H9 (cell line): ENCODE results near the gene CCL25. TPM values are rescaled to one million over a fixed set of nuclear protein-coding genes. Genes with fewer than 3 reads are reported as not detected.

Source experiments
- DNase-seq: peaks from one replicate; pipeline ENCODE4 v3.0.0-alpha.2; 2017
- H2AFZ ChIP-seq: one replicate; pipeline ENCODE4 v1.6.1; 2013; ENCODE audit warnings: mild to moderate bottlenecking, low read length, control low read depth, moderate library complexity
- H2AK5ac ChIP-seq: 2 replicates; pipeline ENCODE4 v1.6.1; 2013; ENCODE audit warnings: low read length, control low read depth, mixed read lengths; ENCODE audit not compliant: insufficient read length
- H2BK120ac ChIP-seq: one replicate; pipeline ENCODE4 v1.6.1; 2013; ENCODE audit warnings: low read depth, mild to moderate bottlenecking, low read length, control low read depth, inconsistent platforms; ENCODE audit not compliant: poor library complexity, severe bottlenecking
- H2BK12ac ChIP-seq: 2 replicates; pipeline ENCODE4 v1.6.1; 2013; ENCODE audit warnings: low read length, control low read depth, mixed read lengths, low read depth; ENCODE audit not compliant: insufficient read length
- H2BK15ac ChIP-seq: 2 replicates; pipeline ENCODE4 v1.6.1; 2013; ENCODE audit warnings: low read depth, low read length, control low read depth
- H2BK20ac ChIP-seq: one replicate; pipeline ENCODE4 v1.6.1; 2013; ENCODE audit warnings: low read depth, mild to moderate bottlenecking, low read length, control low read depth, inconsistent platforms; ENCODE audit not compliant: poor library complexity, severe bottlenecking
- H2BK5ac ChIP-seq: 2 replicates; pipeline ENCODE4 v1.6.1; 2013; ENCODE audit warnings: low read length, control low read depth, mixed read lengths; ENCODE audit not compliant: insufficient read length
- H3K14ac ChIP-seq: 2 replicates; pipeline ENCODE4 v1.6.1; 2013; ENCODE audit warnings: low read length, control low read depth; ENCODE audit not compliant: insufficient read depth
- H3K18ac ChIP-seq: 2 replicates; pipeline ENCODE4 v1.6.1; 2013; ENCODE audit warnings: low read depth, mild to moderate bottlenecking, mixed read lengths, low read length, control low read depth; ENCODE audit not compliant: insufficient read length
- H3K23ac ChIP-seq: 2 replicates; pipeline ENCODE4 v1.6.1; 2013; ENCODE audit warnings: low read length, control low read depth, mixed read lengths, low read depth; ENCODE audit not compliant: insufficient read length
- H3K23me2 ChIP-seq: 2 replicates; pipeline ENCODE4 v1.6.1; 2013; ENCODE audit warnings: low read depth, mild to moderate bottlenecking, mixed read lengths, low read length, control low read depth; ENCODE audit not compliant: insufficient read length, poor library complexity, severe bottlenecking
- H3K27ac ChIP-seq: 2 replicates; pipeline ENCODE4 v1.5.1; 2013; ENCODE audit warnings: low read length, control low read depth, mixed read lengths, low read depth; ENCODE audit not compliant: insufficient read length
- H3K27me3 ChIP-seq: 2 replicates; pipeline ENCODE4 v1.6.1; 2013; ENCODE audit warnings: low read length, control low read depth, inconsistent platforms; ENCODE audit not compliant: insufficient read depth
- H3K4ac ChIP-seq: 2 replicates; pipeline ENCODE4 v1.6.1; 2013; ENCODE audit warnings: low read depth, mild to moderate bottlenecking, control low read depth, inconsistent platforms, low read length, moderate library complexity
- H3K4me1 ChIP-seq: 2 replicates; pipeline ENCODE4 v1.6.1; 2013; ENCODE audit warnings: low read length, control low read depth, inconsistent platforms; ENCODE audit not compliant: insufficient read depth
- H3K4me2 ChIP-seq: 2 replicates; pipeline ENCODE4 v1.6.1; 2013; ENCODE audit warnings: low read length, control low read depth, mixed read lengths; ENCODE audit not compliant: insufficient read length, insufficient read depth
- H3K56ac ChIP-seq: 2 replicates; pipeline ENCODE4 v1.6.1; 2013; ENCODE audit warnings: low read depth, mild to moderate bottlenecking, mixed read lengths, low read length, control low read depth; ENCODE audit not compliant: insufficient read length
- H3K79me1 ChIP-seq: 2 replicates; pipeline ENCODE4 v1.6.1; 2013; ENCODE audit warnings: low read depth, mild to moderate bottlenecking, moderate library complexity, low read length, control low read depth, inconsistent platforms; ENCODE audit not compliant: insufficient read depth, poor library complexity, severe bottlenecking
- H3K79me2 ChIP-seq: 2 replicates; pipeline ENCODE4 v1.6.1; 2013; ENCODE audit warnings: low read length, control low read depth, inconsistent platforms; ENCODE audit not compliant: insufficient read depth
- H3K9ac ChIP-seq: 2 replicates; pipeline ENCODE4 v1.6.1; 2013; ENCODE audit warnings: low read length, control low read depth, mixed read lengths; ENCODE audit not compliant: insufficient read length; ENCODE audit errors: extremely low read depth
- H3K9me3 ChIP-seq: one replicate; pipeline ENCODE4 v1.6.1; 2013; ENCODE audit warnings: low read depth, low read length, inconsistent platforms; ENCODE audit not compliant: control insufficient read depth
- H3T11ph ChIP-seq: one replicate; pipeline ENCODE4 v1.6.1; 2013; ENCODE audit warnings: mild to moderate bottlenecking, low read length, control low read depth, inconsistent platforms
- H4K20me1 ChIP-seq: one replicate; pipeline ENCODE4 v1.6.1; 2013; ENCODE audit not compliant: control insufficient read depth, insufficient read length, insufficient read depth
- H4K5ac ChIP-seq: 2 replicates; pipeline ENCODE4 v1.6.1; 2013; ENCODE audit warnings: low read depth, mild to moderate bottlenecking, mixed read lengths, low read length, control low read depth; ENCODE audit not compliant: insufficient read length
- H4K8ac ChIP-seq: replicated peaks from 2 replicates; pipeline ENCODE4 v1.6.1; 2013; ENCODE audit warnings: low read length, control low read depth, mixed read lengths, low read depth; ENCODE audit not compliant: insufficient read length
- H4K91ac ChIP-seq: 2 replicates; pipeline ENCODE4 v1.6.1; 2013; ENCODE audit warnings: low read depth, mild to moderate bottlenecking, moderate library complexity, mixed read lengths, low read length, control low read depth; ENCODE audit not compliant: insufficient read length
- H3K27ac Mint-ChIP-seq, 3 experiments: 2 replicates in 2 of 3; 3 replicates in 1 of 3; pipeline ENCODE4 v1.8.0; 2020 to 2021; ENCODE audit warnings: mixed read lengths in 3 of 3, mild to moderate bottlenecking in 1 of 3, moderate library complexity in 1 of 3
- H3K27me3 Mint-ChIP-seq: 2 replicates; pipeline ENCODE4 v1.8.0; 2021; ENCODE audit warnings: low read depth, mild to moderate bottlenecking, moderate library complexity, mixed read lengths
- H3K36me3 Mint-ChIP-seq, 3 experiments: 2 replicates in 2 of 3; 3 replicates in 1 of 3; pipeline ENCODE4 v1.8.0; 2020 to 2021; ENCODE audit warnings: low read depth in 3 of 3, mixed read lengths in 3 of 3; ENCODE audit not compliant: insufficient read depth in 1 of 3
- H3K4me1 Mint-ChIP-seq, 2 experiments: 2 replicates each; pipeline ENCODE4 v1.8.0; 2020; ENCODE audit warnings: mixed read lengths in 2 of 2
- H3K4me3 Mint-ChIP-seq, 2 experiments: 2 replicates in 1 of 2; 3 replicates in 1 of 2; pipeline ENCODE4 v1.8.0; 2020 to 2021; ENCODE audit warnings: mild to moderate bottlenecking in 2 of 2, mixed read lengths in 2 of 2, moderate library complexity in 1 of 2
- H3K9me3 Mint-ChIP-seq, 2 experiments: 2 replicates in 1 of 2; 3 replicates in 1 of 2; pipeline ENCODE4 v1.8.0; 2020; ENCODE audit warnings: mild to moderate bottlenecking in 2 of 2, mixed read lengths in 2 of 2, moderate library complexity in 1 of 2
- CTCF ChIP-seq: fragments of 200-600 bp; sonication (generic); conservative IDR thresholded peaks from 3 replicates; pipeline ENCODE4 v1.8.0; 2021; ENCODE audit warnings: antibody characterized with exemption, mild to moderate bottlenecking
- WGBS: extraction: QIAGEN DNeasy Blood & Tissue Kit; methylation state at CpG from one replicate; pipeline ENCODE4 v1.1.7; 2013; ENCODE audit warnings: missing lambda C conversion rate, low lambda C conversion rate, mixed read lengths; ENCODE audit not compliant: insufficient read length; ENCODE audit errors: extremely low coverage; 5-methylcytosine and 5-hydroxymethylcytosine counted together
- total RNA-seq: library from RNA; stranded (reverse); gene quantifications from 2 replicates; pipeline ENCODE4 v1.2.1, GENCODE V29; 2021

The CCL25 gene
- total RNA-seq, 1 experiment from 2014 or later, result not detected

GRCh38 chr19:8065875-8066261, 13.3 kb downstream of the CCL25 start:
- TF ChIP-seq CTCF, result no peak
- H4K5ac ChIP-seq, result no peak overlapping the region
- H3K9me3 Mint-ChIP-seq, result peaks cover 13% of the 10 kb centered on the region in 2 experiments

More at GRCh38 chr19:8065875-8066261, 13.3 kb downstream of the CCL25 start:
- Histone ChIP-seq H3K79me1 (no peaks in the 10 kb centered on the region), H4K8ac (no peak overlapping the region), H3K14ac (no peak overlapping the region), H3K23me2 (no peaks in the 10 kb centered on the region), H2BK15ac (no peak overlapping the region), H4K20me1 (no peaks in the 10 kb centered on the region), H3K9me3 (no peaks in the 10 kb centered on the region), H2AFZ (no peak overlapping the region), H3K4me2 (no peak overlapping the region), H4K91ac (no peak overlapping the region), H3K4ac (no peak overlapping the region), H3T11ph (no peak overlapping the region), H2BK5ac (no peak overlapping the region), H3K4me1 (no peaks in the 10 kb centered on the region), H2BK20ac (no peak overlapping the region), H3K23ac (no peak overlapping the region), H3K18ac (no peak overlapping the region), H2BK12ac (no peak overlapping the region), H2AK5ac (no peak overlapping the region), H3K27ac (no peak overlapping the region), H3K79me2 (no peaks in the 10 kb centered on the region), H3K9ac (no peak overlapping the region), H3K27me3 (no peaks in the 10 kb centered on the region), H2BK120ac (no peak overlapping the region), H3K56ac (no peak overlapping the region)
- DNase-seq, result no peak
- Mint-ChIP-seq H3K27me3 (peaks cover 3% of the 10 kb centered on the region; the same call in 1 of the 2 replicates), H3K4me3 (no peak overlapping the region), H3K27ac (peak overlapping the region; percentile 14 to 93 (median 49); a peak in 2 of 7 replicates), H3K36me3 (peaks cover 12 to 17% (median 15%) of the 10 kb centered on the region in 3 experiments), H3K4me1 (0 out of 4 replicates have a peak, but pooled peaks cover 0 to 2% of the 10 kb centered on the region in 2 experiments)
- no CpG with 5 or more reads among the region's 20 CpGs for whole genome bisulfite sequencing
